Prostate gland (tissue), 2 donors: ENCODE measurements around the gene NPIPB8.
"Not testable (repeated sequence)": the region's sequence is repeated elsewhere in the genome, so short reads cannot be mapped to it uniquely, and the experiment has no call there.

ENCODE experiments used
- CTCF ChIP-seq, 4 experiments: fragments of 200-600 bp in 2 of 4; fragments of 450-650 bp in 2 of 4; sonication (generic) in 2 of 4; IDR thresholded peaks; 1 replicate in 3 of 4; 2 replicates in 1 of 4; pipeline ENCODE4 v1.5.1; 2016 to 2019; ENCODE audit warnings: antibody characterized with exemption in 4 of 4, mild to moderate bottlenecking in 2 of 4, moderate library complexity in 2 of 4
- POLR2A ChIP-seq: fragments of 450-650 bp; IDR thresholded peaks from one replicate; pipeline ENCODE4 v1.6.1; 2016; ENCODE audit warnings: antibody characterized with exemption, mild to moderate bottlenecking

GRCh38 chr16:28693257-28693950, 55.5 kb downstream of the NPIPB8 start:
- not testable (repeated sequence) for TF ChIP-seq CTCF (IDR thresholded peaks at IDR 0.05); POLR2A
